HepG2 (cell line): ENCODE results near the gene C1QBP. TPM values are rescaled to one million over a fixed set of nuclear protein-coding genes. Genes with fewer than 3 reads are reported as not detected.

Source experiments
- ATAC-seq: fragments of 200-7000 bp; cut with Tn5 transposase; 3 replicates; pipeline ENCODE4 v1.9.1; 2020; ENCODE audit warnings: mild to moderate bottlenecking, moderate library complexity
- BruUV-seq: library from RNA; stranded (reverse); fragments of 400-500 nt; replicated peaks from 2 replicates; lab custom pipeline; 2021; lab: Mats Ljungman, UMichigan
- CTCF ChIA-PET: fragments of 300-600 bp; formaldehyde crosslinking; extraction: SDS; loops from one replicate; lab custom pipeline; 2021; ENCODE audit warnings: low total read pairs, inconsistent platforms, low intra/inter-chr PET ratio; lab: Yijun Ruan, JAX
- POLR2A ChIA-PET: fragments of 350-600 bp; sonication (Branson Sonifier 250); formaldehyde crosslinking; loops from one replicate; lab custom pipeline; 2020; ENCODE audit warnings: antibody characterized with exemption, inconsistent platforms; lab: Yijun Ruan, JAX
- DNase-seq: peaks from one replicate; pipeline ENCODE4 v3.0.0-alpha.2; 2015; ENCODE audit warnings: low spot score
- FAIRE-seq: peaks from 3 replicates; lab custom pipeline; 2011; peaks lifted over from hg19 to GRCh38; lab: Jason Lieb, UNC
- H2AFZ ChIP-seq: one replicate; pipeline ENCODE4 v1.6.1; 2011; ENCODE audit warnings: low read length, inconsistent platforms
- H3K27ac ChIP-seq: fragments of 300-600 bp; 3 replicates; pipeline ENCODE4 v1.8.0; 2011; ENCODE audit warnings: mixed run types, mild to moderate bottlenecking, mixed read lengths, low read length, inconsistent platforms; ENCODE audit not compliant: insufficient read depth; ENCODE audit errors: extremely low read length
- H3K27me3 ChIP-seq, 2 experiments: fragments of 200-600 bp in 1 of 2; 2 replicates in 1 of 2; 3 replicates in 1 of 2; pipeline versions ENCODE4 v1.6.0 to v1.8.0; 2011; ENCODE audit warnings: low read length in 2 of 2, mild to moderate bottlenecking in 2 of 2, moderate library complexity in 2 of 2, inconsistent platforms in 1 of 2; ENCODE audit not compliant: insufficient read depth in 2 of 2, control insufficient read depth in 1 of 2
- H3K36me3 ChIP-seq, 2 experiments: fragments of 200-600 bp in 1 of 2; replicated peaks in 1 of 2; 2 replicates in 1 of 2; 3 replicates in 1 of 2; pipeline versions ENCODE4 v1.5.1 to v1.8.0; 2011; ENCODE audit warnings: low read length in 2 of 2, inconsistent platforms in 1 of 2; ENCODE audit not compliant: insufficient read depth in 2 of 2, control insufficient read depth in 1 of 2
- H3K4me1 ChIP-seq: 2 replicates; pipeline ENCODE4 v1.5.1; 2012; ENCODE audit warnings: low read length, inconsistent platforms; ENCODE audit not compliant: insufficient read depth
- H3K4me2 ChIP-seq: 2 replicates; pipeline ENCODE4 v1.6.0; 2011; ENCODE audit warnings: low read depth, low read length, inconsistent platforms
- H3K4me3 ChIP-seq, 3 experiments: fragments of 200-600 bp in 1 of 3; sonication (generic), shearing (Covaris generic) in 1 of 3; replicated peaks in 1 of 3; 2 replicates each; pipeline ENCODE4 v1.5.1; 2011 to 2016; ENCODE audit warnings: low read length in 3 of 3, inconsistent platforms in 2 of 3, low read depth in 2 of 3, mild to moderate bottlenecking in 2 of 3, control low read depth in 1 of 3, mixed read lengths in 1 of 3; ENCODE audit not compliant: insufficient read depth in 1 of 3
- H3K79me2 ChIP-seq: one replicate; pipeline ENCODE4 v1.6.1; 2011; ENCODE audit warnings: low read length, inconsistent platforms; ENCODE audit not compliant: insufficient read depth
- H3K9ac ChIP-seq: 2 replicates; pipeline ENCODE4 v1.6.0; 2011; ENCODE audit warnings: mild to moderate bottlenecking, low read depth, low read length, inconsistent platforms; ENCODE audit not compliant: insufficient read depth
- H3K9me3 ChIP-seq: 2 replicates; pipeline ENCODE4 v1.5.1; 2012; ENCODE audit warnings: mild to moderate bottlenecking, low read length
- H4K20me1 ChIP-seq: 2 replicates; pipeline ENCODE4 v1.6.0; 2011; ENCODE audit warnings: inconsistent platforms, mild to moderate bottlenecking, low read length, moderate library complexity; ENCODE audit not compliant: insufficient read depth
- MTF2 ChIP-seq: sonication (generic); formaldehyde crosslinking; IDR thresholded peaks from 2 replicates; pipeline ENCODE4 v1.5.0; 2020; ENCODE audit warnings: missing genetic modification reagents, borderline replicate concordance
- PHF8 ChIP-seq: sonication (generic); formaldehyde crosslinking; IDR thresholded peaks from 2 replicates; pipeline ENCODE4 v1.5.0; 2020; ENCODE audit warnings: missing genetic modification reagents
- TARDBP ChIP-seq: sonication (generic); formaldehyde crosslinking; IDR thresholded peaks from 2 replicates; pipeline ENCODE4 v1.8.0; 2022; ENCODE audit warnings: mild to moderate bottlenecking, missing genetic modification reagents
- ZKSCAN5 ChIP-seq: sonication (generic); formaldehyde crosslinking; IDR thresholded peaks from 2 replicates; pipeline ENCODE4 v1.5.1; 2020; ENCODE audit warnings: mild to moderate bottlenecking, missing genetic modification reagents
- ZNF180 ChIP-seq: sonication (generic); formaldehyde crosslinking; IDR thresholded peaks from 2 replicates; pipeline ENCODE4 v1.4.0; 2020; ENCODE audit warnings: low read depth, missing genetic modification reagents, borderline replicate concordance
- ZNF619 ChIP-seq: sonication (generic); formaldehyde crosslinking; IDR thresholded peaks from 2 replicates; pipeline ENCODE4 v1.4.0; 2020; ENCODE audit warnings: mild to moderate bottlenecking, missing genetic modification reagents
- ZNF7 ChIP-seq: IDR thresholded peaks from 2 replicates; pipeline ENCODE4 v1.6.1; 2016; ENCODE audit warnings: missing biosample characterization, missing genetic modification reagents
- WGBS: methylation state at CpG from one replicate; pipeline ENCODE4 v1.1.6; 2017; ENCODE audit warnings: low lambda C conversion rate; 5-methylcytosine and 5-hydroxymethylcytosine counted together
- in situ Hi-C: cut with HindIII; loops from 2 replicates; pipeline ENCODE4 v1.10.0; 2017; ENCODE audit warnings: low pct_unique_long_range_greater_than_20kb; ENCODE audit not compliant: extremely low pct_ligation_motif_present
- intact Hi-C: fragments of 100-400 bp; cut with micrococcal nuclease; formaldehyde crosslinking; loops from one replicate; pipeline ENCODE4 v1.10.0; 2022; ENCODE audit not compliant: unreplicated experiment
- polyA plus RNA-seq, 8 experiments: library from polyadenylated mRNA; depleted of rRNA in 3 of 8; stranded (reverse) in 7 of 8; unstranded in 1 of 8; fragments of >200 nt; fragmentation: Illumina TruSeq in 4 of 8; extraction: Trizol in 4 of 8; gene quantifications; 2 replicates each; pipeline versions ENCODE4 v1.2.1 to v1.2.3, GENCODE V29; 2011 to 2016; ENCODE audit warnings: low read depth in 4 of 8, missing spikeins in 1 of 8, mixed read lengths in 1 of 8; ENCODE audit not compliant: insufficient read depth in 1 of 8
- total RNA-seq, 5 experiments: library from RNA; depleted of rRNA; stranded (reverse); fragments of >200 nt; fragmentation: Illumina TruSeq; extraction: Trizol; gene quantifications; 2 replicates each; pipeline ENCODE4 v1.2.3, GENCODE V29; 2016; ENCODE audit warnings: low read depth in 1 of 5
- TF ChIP-seq, protein P1 (sequence below), 2 experiments: sonication (generic) in 1 of 2; formaldehyde crosslinking in 1 of 2; IDR thresholded peaks; 2 replicates each; pipeline versions ENCODE4 v1.4.0 to v1.6.1; 2018 to 2020; ENCODE audit warnings: missing genetic modification reagents in 2 of 2, borderline replicate concordance in 1 of 2, low read depth in 1 of 2, mild to moderate bottlenecking in 1 of 2, missing biosample characterization in 1 of 2
- TF ChIP-seq, protein P2 (sequence below): sonication (generic); formaldehyde crosslinking; IDR thresholded peaks from 2 replicates; pipeline ENCODE4 v1.4.0; 2020; ENCODE audit warnings: missing genetic modification reagents, mild to moderate bottlenecking, borderline replicate concordance
- TF ChIP-seq, protein P3 (sequence below): sonication (generic); formaldehyde crosslinking; IDR thresholded peaks from 2 replicates; pipeline ENCODE4 v1.8.1; 2023; ENCODE audit warnings: missing genetic modification reagents, inconsistent platforms, borderline replicate concordance

C1QBP gene
- total and polyA plus RNA-seq, 2 of the 13 experiments (the other 11 are each of a cell fraction or from before 2014, with no cell fraction given) = 219 to 680 TPM

DNA sequence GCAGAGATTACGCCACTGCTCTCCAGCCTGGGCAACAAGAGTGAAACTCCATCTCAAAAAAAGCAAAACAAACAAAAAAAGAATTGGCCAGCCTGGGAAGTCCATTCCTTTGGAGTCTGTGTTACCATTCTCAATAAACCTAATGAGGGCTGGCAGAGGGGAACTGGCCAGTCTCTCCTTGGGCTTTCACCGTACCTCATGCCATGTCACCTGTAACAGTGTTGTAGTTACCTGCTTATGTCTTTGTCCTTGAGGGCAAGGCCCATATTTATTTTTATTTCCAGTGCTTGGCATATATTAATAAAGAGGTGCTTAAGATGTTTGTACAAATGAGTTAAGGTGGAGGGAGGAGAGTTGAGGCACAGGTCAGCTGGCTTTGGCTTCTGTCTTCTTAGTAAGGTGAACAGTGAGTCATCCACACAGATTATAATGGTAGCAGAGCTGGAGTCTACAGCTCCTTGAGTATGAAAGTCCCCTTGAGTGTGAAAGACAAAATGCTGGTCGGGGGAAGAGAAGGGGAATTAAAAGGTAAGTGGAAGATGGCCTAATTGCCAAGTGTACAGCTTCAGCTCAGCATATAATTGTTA lies 8.4 kb downstream of the C1QBP start:
- WGBS = 90% methylated on average over 3 of the region's 3 CpGs
- POLR2A ChIA-PET = interaction anchor here (1.6 to 5.4 kb wide), 2 partner anchors 9 to 11 kb away, joined by 5 to 30 read pairs; partner anchors contain the start of genes C1QBP, NUP88 and RPAIN

DNA sequence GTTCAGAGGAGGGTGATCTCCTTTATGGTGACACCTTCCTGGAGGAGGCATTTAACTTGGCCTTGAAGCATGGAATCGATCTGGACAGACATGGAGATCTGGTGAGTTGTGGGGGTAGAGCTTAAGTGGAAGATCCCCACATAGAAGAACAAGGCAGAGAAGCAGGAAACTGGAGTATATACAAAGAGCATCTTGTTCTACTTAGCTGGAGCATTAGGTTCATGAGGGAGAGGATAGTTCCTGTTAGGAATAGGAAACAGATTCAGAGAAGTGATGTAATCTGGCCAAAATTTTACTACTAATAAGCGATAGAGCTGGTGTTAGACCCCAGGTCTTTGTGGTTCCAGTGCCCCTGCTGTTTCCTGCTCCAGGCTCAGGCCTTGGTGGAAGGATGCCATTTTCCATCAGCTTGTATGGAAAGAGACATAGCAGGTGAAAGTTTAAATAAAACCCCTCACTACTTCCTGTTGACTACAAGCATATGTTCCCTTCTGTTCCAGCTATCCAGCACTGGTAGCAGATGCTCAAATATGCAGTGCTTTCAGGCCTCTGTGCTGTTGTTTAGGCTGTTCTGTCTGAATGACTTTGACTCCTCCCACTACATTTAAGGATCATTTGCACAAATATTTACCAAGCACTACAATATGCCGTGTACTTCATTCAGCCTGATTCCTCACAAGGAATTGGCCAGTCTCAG lies 9.6 kb downstream of the C1QBP start:
- WGBS = 88% methylated on average over 3 of the region's 3 CpGs
- Histone ChIP-seq H3K36me3 (peaks cover 32 to 78% of the 10 kb centered on the region in 2 experiments), H3K4me1 (peaks cover 13% of the 10 kb centered on the region), H3K4me2 (no peak overlapping the region), H4K20me1 (no peaks in the 10 kb centered on the region; the same call in 1 of the 2 replicates), H3K9ac (no peak overlapping the region), H3K79me2 (peaks cover 5% of the 10 kb centered on the region), H3K4me3 (no peak overlapping the region), H3K27me3 (no peaks in the 10 kb centered on the region), H3K9me3 (no peaks in the 10 kb centered on the region), H2AFZ (no peak overlapping the region), H3K27ac (no peak overlapping the region)
- no peak for DNase-seq
- POLR2A ChIA-PET = interaction anchor here (1.6 to 5.4 kb wide), 2 partner anchors 10 kb away, joined by 5 to 30 read pairs; partner anchors contain the start of genes C1QBP, NUP88 and RPAIN
- in situ Hi-C loops = no loop called here
- CTCF ChIA-PET = no interaction called here
- intact Hi-C loops = no loop called here
- no peak for FAIRE-seq
- no TSS peak for BruUV-seq
- no peak for ATAC-seq
- TF ChIP-seq ZKSCAN5 (no peak), ZNF180 (CRISPR knock-in tag) (no peak), ZNF7 (CRISPR knock-in tag) (no peak), PHF8 (CRISPR knock-in tag) (no peak)
- TF ChIP-seq, protein P1, sequence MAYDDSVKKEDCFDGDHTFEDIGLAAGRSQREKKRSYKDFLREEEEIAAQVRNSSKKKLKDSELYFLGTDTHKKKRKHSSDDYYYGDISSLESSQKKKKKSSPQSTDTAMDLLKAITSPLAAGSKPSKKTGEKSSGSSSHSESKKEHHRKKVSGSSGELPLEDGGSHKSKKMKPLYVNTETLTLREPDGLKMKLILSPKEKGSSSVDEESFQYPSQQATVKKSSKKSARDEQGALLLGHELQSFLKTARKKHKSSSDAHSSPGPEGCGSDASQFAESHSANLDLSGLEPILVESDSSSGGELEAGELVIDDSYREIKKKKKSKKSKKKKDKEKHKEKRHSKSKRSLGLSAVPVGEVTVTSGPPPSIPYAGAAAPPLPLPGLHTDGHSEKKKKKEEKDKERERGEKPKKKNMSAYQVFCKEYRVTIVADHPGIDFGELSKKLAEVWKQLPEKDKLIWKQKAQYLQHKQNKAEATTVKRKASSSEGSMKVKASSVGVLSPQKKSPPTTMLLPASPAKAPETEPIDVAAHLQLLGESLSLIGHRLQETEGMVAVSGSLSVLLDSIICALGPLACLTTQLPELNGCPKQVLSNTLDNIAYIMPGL (CRISPR knock-in tag; IDR thresholded peaks at IDR 0.05; ENCODE audit: borderline replicate concordance in 1 of 2, low read depth in 1 of 2) = no peak
- TF ChIP-seq, protein P2, sequence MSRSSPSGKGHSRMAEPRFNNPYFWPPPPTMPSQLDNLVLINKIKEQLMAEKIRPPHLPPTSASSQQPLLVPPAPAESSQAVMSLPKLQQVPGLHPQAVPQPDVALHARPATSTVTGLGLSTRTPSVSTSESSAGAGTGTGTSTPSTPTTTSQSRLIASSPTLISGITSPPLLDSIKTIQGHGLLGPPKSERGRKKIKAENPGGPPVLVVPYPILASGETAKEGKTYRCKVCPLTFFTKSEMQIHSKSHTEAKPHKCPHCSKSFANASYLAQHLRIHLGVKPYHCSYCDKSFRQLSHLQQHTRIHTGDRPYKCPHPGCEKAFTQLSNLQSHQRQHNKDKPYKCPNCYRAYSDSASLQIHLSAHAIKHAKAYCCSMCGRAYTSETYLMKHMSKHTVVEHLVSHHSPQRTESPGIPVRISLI (CRISPR knock-in tag) = no peak
- TF ChIP-seq, protein P3, sequence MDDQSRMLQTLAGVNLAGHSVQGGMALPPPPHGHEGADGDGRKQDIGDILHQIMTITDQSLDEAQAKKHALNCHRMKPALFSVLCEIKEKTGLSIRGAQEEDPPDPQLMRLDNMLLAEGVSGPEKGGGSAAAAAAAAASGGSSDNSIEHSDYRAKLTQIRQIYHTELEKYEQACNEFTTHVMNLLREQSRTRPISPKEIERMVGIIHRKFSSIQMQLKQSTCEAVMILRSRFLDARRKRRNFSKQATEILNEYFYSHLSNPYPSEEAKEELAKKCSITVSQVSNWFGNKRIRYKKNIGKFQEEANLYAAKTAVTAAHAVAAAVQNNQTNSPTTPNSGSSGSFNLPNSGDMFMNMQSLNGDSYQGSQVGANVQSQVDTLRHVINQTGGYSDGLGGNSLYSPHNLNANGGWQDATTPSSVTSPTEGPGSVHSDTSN (CRISPR knock-in tag) = no peak

More for the DNA sequence above, 8.4 kb downstream of the C1QBP start:
- Histone ChIP-seq H4K20me1 (peaks cover 3% of the 10 kb centered on the region; the same call in 1 of the 2 replicates), H3K4me2 (no peak overlapping the region), H3K27me3 (no peaks in the 10 kb centered on the region), H3K36me3 (peaks cover 34 to 78% of the 10 kb centered on the region in 2 experiments), H3K27ac (no peak overlapping the region), H3K9ac (no peak overlapping the region), H3K9me3 (no peaks in the 10 kb centered on the region), H3K4me3 (no peak overlapping the region), H3K4me1 (peaks cover 13% of the 10 kb centered on the region), H2AFZ (no peak overlapping the region), H3K79me2 (peaks cover 11% of the 10 kb centered on the region)
- DNase-seq = no peak
- CTCF ChIA-PET = no interaction called here
- intact Hi-C loops = no loop called here
- no TSS peak for BruUV-seq
- FAIRE-seq = no peak
- in situ Hi-C loops = no loop called here
- ATAC-seq = no peak
- TF ChIP-seq MTF2 (no peak), TARDBP (CRISPR knock-in tag) (no peak), ZNF619 (CRISPR knock-in tag) (no peak)
